ENCODE results near the gene USP30. TPM values are rescaled to one million over a fixed set of nuclear protein-coding genes. Genes with fewer than 3 reads are reported as not detected.

USP30 gene
- total RNA-seq, 2 donors from 2014 or later: 7.7 to 9.5 TPM

Other genes with a start within 250 kb of the USP30 start
- gene SSH1, start 195.0 kb upstream of the USP30 start, total RNA-seq: 10 to 100 TPM; 30.4 to 46.0 TPM
- gene DAO, start 172.5 kb upstream of the USP30 start, total RNA-seq: not detected
- gene SVOP, start 31.5 kb upstream of the USP30 start, total RNA-seq: under 1 TPM; 0.10 to 0.12 TPM
- 10 to 100 TPM in 1 of 2 donors, 1 to 10 TPM in 1; 8.5 to 12.0 TPM for gene ALKBH2, start 40.9 kb downstream of the USP30 start, total RNA-seq
- 10 to 100 TPM; 13.9 to 16.6 TPM for gene UNG, start 45.0 kb downstream of the USP30 start, total RNA-seq
- 100 to 1,000 TPM; 165 to 172 TPM for gene ACACB, start 64.0 kb downstream of the USP30 start, total RNA-seq